ENCODE measurements around the gene ZIC4. TPM values are rescaled to one million over a fixed set of nuclear protein-coding genes. Genes with fewer than 3 reads are reported as not detected.
A peak's percentile ranks its signal among the peaks of the same experiment; 100 is the strongest.

The ZIC4 gene
- total and polyA plus RNA-seq, 2 of the 4 experiments (the other 2 are of a cell fraction): not detected

DNA sequence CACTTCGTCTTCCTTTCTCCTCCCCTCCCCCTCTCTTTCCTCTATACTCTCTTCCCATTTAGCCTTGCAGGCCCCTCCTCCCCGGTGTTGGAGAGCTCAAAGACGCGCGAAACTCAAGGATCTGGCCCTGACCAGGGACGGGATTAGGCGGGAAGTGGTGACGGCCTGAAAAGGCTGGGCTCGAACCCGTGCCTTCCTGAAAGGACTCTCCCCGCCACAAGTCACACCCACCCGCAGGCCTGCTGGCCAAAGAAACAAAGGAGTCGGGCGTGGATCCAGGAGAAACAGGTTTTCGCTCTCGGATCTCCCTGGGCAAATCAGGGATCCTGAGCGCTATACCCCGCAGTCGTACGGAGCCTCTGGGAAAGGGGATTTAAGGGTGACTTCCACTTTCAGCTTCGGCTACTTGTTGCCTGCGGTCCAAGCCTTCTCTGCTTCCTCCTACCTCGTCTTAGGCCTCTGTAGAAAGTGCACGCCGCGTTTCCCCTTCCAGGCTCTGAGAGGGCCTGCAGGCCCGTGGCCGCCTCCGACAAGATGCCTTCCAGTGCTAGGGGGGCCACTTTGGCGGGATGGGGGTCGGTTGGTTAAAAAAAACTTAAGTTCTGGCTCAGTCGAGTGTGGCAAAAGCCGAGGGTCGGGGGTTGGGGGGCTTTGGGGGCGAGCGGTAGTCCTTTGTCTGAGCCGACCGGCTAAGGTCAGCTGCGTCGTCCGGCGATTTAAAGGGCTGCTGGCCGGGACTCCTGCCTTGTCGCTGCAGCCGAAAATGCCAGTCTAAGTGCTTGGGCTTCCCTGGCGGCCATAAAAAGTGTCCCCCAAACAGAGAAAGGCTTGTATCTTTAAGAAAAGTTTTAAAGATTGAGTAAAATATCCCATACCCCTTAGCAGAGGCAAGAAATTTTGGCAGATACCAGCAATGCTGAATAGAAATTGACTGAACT, 8.2 kb downstream of the ZIC4 start:
- intact Hi-C loops (cut with micrococcal nuclease): no loop called here
- no peak for ATAC-seq (ENCODE audit: low read depth)
- H3K27me3 ChIP-seq (ENCODE audit: control insufficient read depth, insufficient read depth, low read length): peaks cover 76% of the 10 kb centered on the region
- no peak overlapping the region for H2BK20ac ChIP-seq (ENCODE audit: low read depth, low read length)
- no TSS peak for BruUV-seq (replicated peaks)
- dilution Hi-C loops (cut with HindIII; ENCODE audit: low sequenced_read_pairs, unreplicated experiment): no loop called here
- 29% methylated on average over 13 of the region's 46 CpGs; no CpG with 5 or more reads in 1 of the 2 experiments for WGBS, 2 experiments (ENCODE audit: extremely low coverage in 2 of 2, insufficient read length in 1 of 2)
- POLR2A ChIA-PET (ENCODE audit: unreplicated experiment): no interaction called here
- H4K5ac ChIP-seq (ENCODE audit: low read depth, low read length): no peak overlapping the region
- H3K4me1 ChIP-seq (ENCODE audit: control insufficient read depth, insufficient read depth, low read length): no peaks in the 10 kb centered on the region
- H3K4me2 ChIP-seq (ENCODE audit: low read depth, low read length): no peak overlapping the region
- H3K56ac ChIP-seq (ENCODE audit: extremely low read depth, insufficient read depth, low read length): no peak overlapping the region
- no peaks in the 10 kb centered on the region for H3K79me1 ChIP-seq (ENCODE audit: low read depth in 1 of 2, low read length in 2 of 2)
- H3K27ac ChIP-seq (ENCODE audit: insufficient read depth, low read length): no peak overlapping the region
- no peak overlapping the region for H3K18ac ChIP-seq (ENCODE audit: low read depth, low read length)
- no peaks in the 10 kb centered on the region for H3K9me1 ChIP-seq (ENCODE audit: insufficient read depth, low read length)
- H2AK9ac ChIP-seq (replicated peaks; ENCODE audit: low read depth, low read length, poor library complexity): no peak overlapping the region
- H2AK5ac ChIP-seq (ENCODE audit: low read depth, low read length): no peak overlapping the region
- in situ Hi-C loops (cut with MboI; ENCODE audit: low sequenced_read_pairs): no loop called here
- CTCF ChIA-PET: no interaction called here
- no peak overlapping the region for H2BK15ac ChIP-seq (ENCODE audit: low read depth, low read length)
- DNase-seq: no peak
- H4K8ac ChIP-seq (ENCODE audit: low read depth in 2 of 2, low read length in 2 of 2): no peak overlapping the region
- no peaks in the 10 kb centered on the region for H4K20me1 ChIP-seq (ENCODE audit: insufficient read depth, low read length)
- no peak overlapping the region for H2BK5ac ChIP-seq (ENCODE audit: low read depth, low read length, poor library complexity, severe bottlenecking)
- no peaks in the 10 kb centered on the region for H3K36me3 ChIP-seq (ENCODE audit: control insufficient read depth, insufficient read depth, low read length)
- no peak overlapping the region for H3K4me3 ChIP-seq (ENCODE audit: insufficient read depth, low read depth, low read length)
- peak overlapping the region; percentile 21 for H2AFZ ChIP-seq (replicated peaks; ENCODE audit: low read length, poor library complexity)
- no peak overlapping the region for H3K4ac ChIP-seq (ENCODE audit: low read depth, low read length)
- no peak overlapping the region for H3K23ac ChIP-seq (ENCODE audit: low read depth, low read length)
- H2BK120ac ChIP-seq (ENCODE audit: low read depth, low read length): no peak overlapping the region
- no peak overlapping the region for H4K91ac ChIP-seq (ENCODE audit: insufficient read depth, low read depth, low read length)
- H3K14ac ChIP-seq (replicated peaks; ENCODE audit: low read depth, low read length): no peak overlapping the region
- H3K9ac ChIP-seq (ENCODE audit: low read depth, low read length): no peak overlapping the region
- H3K9me3 ChIP-seq (ENCODE audit: control insufficient read depth, insufficient read depth, low read length): peaks cover 22% of the 10 kb centered on the region; the same call in 1 of the 2 replicates
- TF ChIP-seq, protein P1, sequence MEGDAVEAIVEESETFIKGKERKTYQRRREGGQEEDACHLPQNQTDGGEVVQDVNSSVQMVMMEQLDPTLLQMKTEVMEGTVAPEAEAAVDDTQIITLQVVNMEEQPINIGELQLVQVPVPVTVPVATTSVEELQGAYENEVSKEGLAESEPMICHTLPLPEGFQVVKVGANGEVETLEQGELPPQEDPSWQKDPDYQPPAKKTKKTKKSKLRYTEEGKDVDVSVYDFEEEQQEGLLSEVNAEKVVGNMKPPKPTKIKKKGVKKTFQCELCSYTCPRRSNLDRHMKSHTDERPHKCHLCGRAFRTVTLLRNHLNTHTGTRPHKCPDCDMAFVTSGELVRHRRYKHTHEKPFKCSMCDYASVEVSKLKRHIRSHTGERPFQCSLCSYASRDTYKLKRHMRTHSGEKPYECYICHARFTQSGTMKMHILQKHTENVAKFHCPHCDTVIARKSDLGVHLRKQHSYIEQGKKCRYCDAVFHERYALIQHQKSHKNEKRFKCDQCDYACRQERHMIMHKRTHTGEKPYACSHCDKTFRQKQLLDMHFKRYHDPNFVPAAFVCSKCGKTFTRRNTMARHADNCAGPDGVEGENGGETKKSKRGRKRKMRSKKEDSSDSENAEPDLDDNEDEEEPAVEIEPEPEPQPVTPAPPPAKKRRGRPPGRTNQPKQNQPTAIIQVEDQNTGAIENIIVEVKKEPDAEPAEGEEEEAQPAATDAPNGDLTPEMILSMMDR (conservative IDR thresholded peaks at IDR 0.05; ENCODE audit: low read depth, low read length): no peak
- TF ChIP-seq CHD1 (IDR thresholded peaks at IDR 0.05; ENCODE audit: low read depth, low read length) (no peak), FOS (IDR thresholded peaks at IDR 0.05; ENCODE audit: low read depth, low read length) (no peak), SMC3 (IDR thresholded peaks at IDR 0.05; ENCODE audit: low read depth, low read length) (no peak), BHLHE40 (IDR thresholded peaks at IDR 0.05; ENCODE audit: low read depth, low read length) (no peak), MAFK (IDR thresholded peaks at IDR 0.05; ENCODE audit: low read depth, low read length) (no peak), RAD21 (IDR thresholded peaks at IDR 0.05; ENCODE audit: low read length) (no peak), POLR2A (IDR thresholded peaks at IDR 0.05; ENCODE audit: low read depth, low read length) (no peak), RFX5 (IDR thresholded peaks at IDR 0.05; ENCODE audit: low read depth, low read length) (no peak), MXI1 (IDR thresholded peaks at IDR 0.05; ENCODE audit: borderline replicate concordance, low read depth, low read length) (no peak), NFE2L2 (IDR thresholded peaks at IDR 0.05; ENCODE audit: low read depth, low read length) (no peak), MAZ (IDR thresholded peaks at IDR 0.05; ENCODE audit: borderline replicate concordance, low read depth, low read length) (no peak), RCOR1 (IDR thresholded peaks at IDR 0.05; ENCODE audit: insufficient replicate concordance, low read length) (no peak)
- TF ChIP-seq, protein P2, sequence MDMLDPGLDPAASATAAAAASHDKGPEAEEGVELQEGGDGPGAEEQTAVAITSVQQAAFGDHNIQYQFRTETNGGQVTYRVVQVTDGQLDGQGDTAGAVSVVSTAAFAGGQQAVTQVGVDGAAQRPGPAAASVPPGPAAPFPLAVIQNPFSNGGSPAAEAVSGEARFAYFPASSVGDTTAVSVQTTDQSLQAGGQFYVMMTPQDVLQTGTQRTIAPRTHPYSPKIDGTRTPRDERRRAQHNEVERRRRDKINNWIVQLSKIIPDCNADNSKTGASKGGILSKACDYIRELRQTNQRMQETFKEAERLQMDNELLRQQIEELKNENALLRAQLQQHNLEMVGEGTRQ (IDR thresholded peaks at IDR 0.05; ENCODE audit: low read depth, low read length): no peak
- TF ChIP-seq, protein P3, sequence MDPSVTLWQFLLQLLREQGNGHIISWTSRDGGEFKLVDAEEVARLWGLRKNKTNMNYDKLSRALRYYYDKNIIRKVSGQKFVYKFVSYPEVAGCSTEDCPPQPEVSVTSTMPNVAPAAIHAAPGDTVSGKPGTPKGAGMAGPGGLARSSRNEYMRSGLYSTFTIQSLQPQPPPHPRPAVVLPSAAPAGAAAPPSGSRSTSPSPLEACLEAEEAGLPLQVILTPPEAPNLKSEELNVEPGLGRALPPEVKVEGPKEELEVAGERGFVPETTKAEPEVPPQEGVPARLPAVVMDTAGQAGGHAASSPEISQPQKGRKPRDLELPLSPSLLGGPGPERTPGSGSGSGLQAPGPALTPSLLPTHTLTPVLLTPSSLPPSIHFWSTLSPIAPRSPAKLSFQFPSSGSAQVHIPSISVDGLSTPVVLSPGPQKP (IDR thresholded peaks at IDR 0.05; ENCODE audit: borderline replicate concordance, low read depth, low read length): no peak
